ENCODE data around the gene CDC37. TPM values are rescaled to one million over a fixed set of nuclear protein-coding genes. Genes with fewer than 3 reads are reported as not detected.

Gene CDC37
- total RNA-seq, 6 donors from 2014 or later = 104 to 388 (median 169) TPM

DNA sequence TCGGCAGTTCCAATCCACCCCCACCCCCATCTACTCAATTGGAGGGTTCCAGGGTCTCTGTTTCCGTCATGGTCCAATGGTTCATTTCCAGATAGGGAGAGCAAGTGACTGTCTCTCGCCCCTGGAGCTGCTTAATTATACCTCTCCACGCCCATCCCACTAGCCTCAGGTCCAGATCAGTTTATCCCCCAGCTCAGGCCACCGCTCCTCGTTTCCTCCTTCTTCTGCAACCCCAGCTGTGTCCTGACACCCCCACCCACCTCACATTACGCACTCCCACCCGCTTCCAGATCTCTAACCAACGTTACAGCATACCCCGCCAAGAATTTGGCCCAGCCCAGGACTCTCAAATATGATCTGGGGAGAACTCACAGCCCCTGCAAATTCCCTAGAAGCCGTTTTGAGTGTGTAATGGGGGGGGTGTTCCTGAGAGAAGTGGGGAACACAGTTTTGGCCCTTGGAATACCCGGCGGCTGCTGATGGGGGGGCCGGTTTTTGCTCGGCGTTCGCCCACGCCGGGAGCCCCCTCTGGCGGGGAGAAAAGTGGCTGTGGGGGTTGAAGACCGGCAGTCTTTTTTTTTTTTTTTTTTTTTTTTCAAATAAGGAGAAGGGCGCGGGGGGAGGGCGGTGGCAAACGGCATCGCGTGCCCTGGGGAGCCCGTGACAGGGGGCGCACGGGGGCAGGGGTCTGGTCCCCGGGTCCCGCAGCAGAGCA is 15.3 kb upstream of the CDC37 start:
- ATAC-seq (ENCODE audit: low FRiP score in 2 of 2) (no peak), DNase-seq (peak in 1 of 2 donors; percentile 69)
- WGBS, 2 donors = 3 to 4% methylated on average over 25 to 30 of the region's 32 CpGs
- H3K4me1 ChIP-seq = peaks cover 42 to 63% (median 51%) of the 10 kb centered on the region in 4 donors
- peaks cover 2 to 63% (median 41%) of the 10 kb centered on the region in 4 donors for H3K27me3 ChIP-seq
- H3K27ac ChIP-seq = no peak overlapping the region
- H3K9me3 ChIP-seq = peaks cover 0 to 3% (median 1%) of the 10 kb centered on the region in 4 donors
- no peaks in the 10 kb centered on the region for H3K36me3 ChIP-seq
- no peak overlapping the region for H3K4me3 ChIP-seq
- TF ChIP-seq, protein P1, sequence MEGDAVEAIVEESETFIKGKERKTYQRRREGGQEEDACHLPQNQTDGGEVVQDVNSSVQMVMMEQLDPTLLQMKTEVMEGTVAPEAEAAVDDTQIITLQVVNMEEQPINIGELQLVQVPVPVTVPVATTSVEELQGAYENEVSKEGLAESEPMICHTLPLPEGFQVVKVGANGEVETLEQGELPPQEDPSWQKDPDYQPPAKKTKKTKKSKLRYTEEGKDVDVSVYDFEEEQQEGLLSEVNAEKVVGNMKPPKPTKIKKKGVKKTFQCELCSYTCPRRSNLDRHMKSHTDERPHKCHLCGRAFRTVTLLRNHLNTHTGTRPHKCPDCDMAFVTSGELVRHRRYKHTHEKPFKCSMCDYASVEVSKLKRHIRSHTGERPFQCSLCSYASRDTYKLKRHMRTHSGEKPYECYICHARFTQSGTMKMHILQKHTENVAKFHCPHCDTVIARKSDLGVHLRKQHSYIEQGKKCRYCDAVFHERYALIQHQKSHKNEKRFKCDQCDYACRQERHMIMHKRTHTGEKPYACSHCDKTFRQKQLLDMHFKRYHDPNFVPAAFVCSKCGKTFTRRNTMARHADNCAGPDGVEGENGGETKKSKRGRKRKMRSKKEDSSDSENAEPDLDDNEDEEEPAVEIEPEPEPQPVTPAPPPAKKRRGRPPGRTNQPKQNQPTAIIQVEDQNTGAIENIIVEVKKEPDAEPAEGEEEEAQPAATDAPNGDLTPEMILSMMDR (IDR thresholded peaks at IDR 0.05) = no peak
- TF ChIP-seq EP300 (IDR thresholded peaks at IDR 0.05) = no peak
- TF ChIP-seq POLR2A (IDR thresholded peaks at IDR 0.05) = no peak
- TF ChIP-seq POLR2AphosphoS5 (IDR thresholded peaks at IDR 0.05) = no peak

DNA sequence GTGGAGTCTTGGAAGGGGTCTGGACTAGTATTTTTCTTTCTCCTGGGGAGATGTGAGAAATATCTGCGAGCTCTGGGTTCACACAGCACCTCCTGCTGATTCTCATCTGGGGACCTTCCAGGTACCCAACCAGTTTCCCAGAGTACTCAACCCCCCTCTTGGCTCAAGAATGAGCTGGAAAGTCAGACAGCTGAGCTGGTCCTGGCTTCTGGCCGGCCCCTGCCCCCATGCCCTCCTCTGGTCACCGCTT is 14.8 kb upstream of the CDC37 start:
- Histone ChIP-seq H3K9me3 (peaks cover 0 to 3% (median 1%) of the 10 kb centered on the region in 4 donors), H3K27ac (no peak overlapping the region), H3K4me1 (peaks cover 42 to 62% (median 49%) of the 10 kb centered on the region in 4 donors), H3K27me3 (peaks cover 2 to 63% (median 41%) of the 10 kb centered on the region in 4 donors), H3K4me3 (no peak overlapping the region), H3K36me3 (no peaks in the 10 kb centered on the region)
- no peak for DNase-seq
- TF ChIP-seq, protein P1 (IDR thresholded peaks at IDR 0.05) = no peak
- ATAC-seq (ENCODE audit: low FRiP score in 2 of 2) = no peak
- 11 to 23% methylated on average over 3 of the region's 3 CpGs for WGBS, 2 donors

GRCh38 chr19:10417541-10418234 is 14.3 kb upstream of the CDC37 start:
- peaks cover 0 to 3% (median 1%) of the 10 kb centered on the region in 4 donors for H3K9me3 ChIP-seq
- 16 to 18% methylated on average over 13 to 16 of the region's 30 CpGs for WGBS, 2 donors
- peaks cover 42 to 63% (median 49%) of the 10 kb centered on the region in 4 donors for H3K4me1 ChIP-seq
- no peak for ATAC-seq (ENCODE audit: low FRiP score in 2 of 2)
- TF ChIP-seq POLR2AphosphoS5 (IDR thresholded peaks at IDR 0.05) = no peak
- no peak for TF ChIP-seq EP300 (IDR thresholded peaks at IDR 0.05)
- peaks cover 2 to 63% (median 41%) of the 10 kb centered on the region in 4 donors for H3K27me3 ChIP-seq
- H3K4me3 ChIP-seq = no peak overlapping the region
- H3K36me3 ChIP-seq = no peaks in the 10 kb centered on the region
- H3K27ac ChIP-seq = no peak overlapping the region
- DNase-seq = peak in 1 of 2 donors; percentile 76

- H3K4me1 ChIP-seq = peaks cover 42 to 66% (median 48%) of the 10 kb centered on the region in 4 donors
- peaks cover 2 to 52% (median 35%) of the 10 kb centered on the region in 4 donors for H3K27me3 ChIP-seq
- DNase-seq = peak; percentile 87 to 97
- H3K27ac ChIP-seq = peak overlapping the region; percentile 19 to 77 (median 49)
- ATAC-seq (ENCODE audit: low FRiP score in 2 of 2) = peak; percentile 90 to 92
- 10% methylated on average over 8 to 34 of the region's 67 CpGs for WGBS, 2 donors
- TF ChIP-seq POLR2A (IDR thresholded peaks at IDR 0.05) (peak in 2 of 4 donors; percentile 20 to 37), POLR2AphosphoS5 (IDR thresholded peaks at IDR 0.05) (peak; percentile 41 to 90), EP300 (IDR thresholded peaks at IDR 0.05) (peak in 3 of 4 donors; percentile 77 to 93 (median 83))
- TF ChIP-seq, protein P1 (IDR thresholded peaks at IDR 0.05) = peak; percentile 88 to 100 (median 98)
- H3K9me3 ChIP-seq = peaks cover 0 to 3% (median 1%) of the 10 kb centered on the region in 4 donors
- H3K4me3 ChIP-seq = peak overlapping the region; percentile 40 to 56 (median 50)
- H3K36me3 ChIP-seq = no peaks in the 10 kb centered on the region
These were observed 13.3 kb upstream of the CDC37 start for GRCh38 chr19:10416380-10417257.

DNA sequence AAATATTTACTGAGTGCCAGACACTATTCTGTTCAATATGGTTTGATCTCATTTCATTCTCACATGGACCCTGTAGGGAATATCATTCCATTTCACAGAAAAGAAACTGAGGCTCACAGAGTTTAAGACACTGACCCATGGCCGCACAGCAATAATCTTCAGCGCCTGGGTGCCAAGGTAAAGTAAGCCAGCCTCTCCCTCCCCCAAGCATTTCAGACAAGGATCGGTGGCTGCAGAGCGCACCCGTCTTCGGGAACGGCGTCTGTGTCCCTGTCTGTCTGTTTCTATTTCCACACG is 12.7 kb upstream of the CDC37 start:
- no peaks in the 10 kb centered on the region for H3K36me3 ChIP-seq
- no peak for ATAC-seq (ENCODE audit: low FRiP score in 2 of 2)
- peaks cover 38 to 60% (median 45%) of the 10 kb centered on the region in 4 donors for H3K4me1 ChIP-seq
- H3K27me3 ChIP-seq = peaks cover 2 to 46% (median 29%) of the 10 kb centered on the region in 4 donors
- H3K9me3 ChIP-seq = peaks cover 0 to 3% (median 1%) of the 10 kb centered on the region in 4 donors
- TF ChIP-seq EP300 (IDR thresholded peaks at IDR 0.05) (no peak), POLR2AphosphoS5 (IDR thresholded peaks at IDR 0.05) (no peak), POLR2A (IDR thresholded peaks at IDR 0.05) (no peak)
- TF ChIP-seq, protein P1 (IDR thresholded peaks at IDR 0.05) = no peak
- 0 to 3% methylated on average over 4 to 9 of the region's 9 CpGs for WGBS, 2 donors
- peak overlapping the region; percentile 19 to 77 (median 49) for H3K27ac ChIP-seq
- DNase-seq = no peak
- peak overlapping the region; percentile 40 to 56 (median 50) for H3K4me3 ChIP-seq

Measured in upper lobe of left lung (tissue), 6 donors.